Upper lobe of left lung (tissue), 6 donors: ENCODE results near the gene PFAS. TPM values are rescaled to one million over a fixed set of nuclear protein-coding genes. Genes with fewer than 3 reads are reported as not detected.

Source experiments
- ATAC-seq, 2 donors: fragments of 200-7000 bp; cut with Tn5 transposase; one replicate each; pipeline ENCODE4 v1.9.1; 2022; ENCODE audit warnings: mild to moderate bottlenecking in 2 of 2, moderate library complexity in 2 of 2; ENCODE audit not compliant: low FRiP score in 2 of 2
- DNase-seq, 2 donors: peaks; one replicate each; pipeline ENCODE4 v3.0.0-alpha.2; 2019 to 2020
- H3K27ac ChIP-seq, 4 donors: fragments of 200-600 bp; sonication (generic); one replicate each; pipeline ENCODE4 v1.5.1; 2016 to 2019
- H3K27me3 ChIP-seq, 4 donors: fragments of 200-600 bp; sonication (generic); one replicate each; pipeline ENCODE4 v1.5.1; 2017 to 2019
- H3K36me3 ChIP-seq, 4 donors: fragments of 200-600 bp; sonication (generic); one replicate each; pipeline ENCODE4 v1.5.1; 2016 to 2019
- H3K4me1 ChIP-seq, 4 donors: fragments of 200-600 bp; sonication (generic); one replicate each; pipeline ENCODE4 v1.5.1; 2018 to 2019
- H3K4me3 ChIP-seq, 4 donors: fragments of 200-600 bp; sonication (generic); one replicate each; pipeline ENCODE4 v1.5.1; 2017 to 2019; ENCODE audit warnings: mild to moderate bottlenecking in 2 of 4, moderate library complexity in 1 of 4
- H3K9me3 ChIP-seq, 4 donors: fragments of 200-600 bp; sonication (generic); one replicate each; pipeline ENCODE4 v1.5.1; 2018 to 2019
- CTCF ChIP-seq, 6 experiments: fragments of 450-650 bp in 4 of 6; fragments of 200-600 bp in 2 of 6; sonication (generic) in 2 of 6; IDR thresholded peaks; one replicate each; pipeline ENCODE4 v1.5.1; 2016 to 2019; ENCODE audit warnings: antibody characterized with exemption in 6 of 6
- EP300 ChIP-seq, 4 donors: sonication (generic); formaldehyde crosslinking; IDR thresholded peaks; one replicate each; pipeline ENCODE4 v1.5.1; 2017; ENCODE audit warnings: antibody characterized with exemption in 4 of 4, control low read depth in 2 of 4
- POLR2A ChIP-seq, 4 donors: fragments of 450-650 bp; IDR thresholded peaks; one replicate each; pipeline ENCODE4 v1.5.1; 2016 to 2017; ENCODE audit warnings: antibody characterized with exemption in 4 of 4, mild to moderate bottlenecking in 2 of 4
- POLR2AphosphoS5 ChIP-seq, 2 donors: sonication (generic); formaldehyde crosslinking; IDR thresholded peaks; one replicate each; pipeline ENCODE4 v1.5.1; 2017; ENCODE audit warnings: antibody characterized with exemption in 2 of 2
- WGBS, 2 donors: methylation state at CpG; one replicate each; pipeline ENCODE4 v1.1.5; 2017 to 2018; 5-methylcytosine and 5-hydroxymethylcytosine counted together
- total RNA-seq, 6 donors: library from RNA; depleted of rRNA in 4 of 6; stranded (reverse); fragments of >200 nt in 4 of 6; gene quantifications; one replicate each; pipeline versions ENCODE4 v1.1.0 to v1.2.1, GENCODE V29; 2016 to 2021
- donor health status: DM: no; HTN: no; CAD: no; lungs with moderate emphysema.
- donor health status: DM: no; HTN: yes; CAD: no; lungs with severe emphysema.

PFAS gene
- total RNA-seq, 6 donors from 2014 or later = 11.9 to 60.8 (median 29.5) TPM

- no peaks in the 10 kb centered on the region for H3K9me3 ChIP-seq
- 23 to 36% methylated on average over 21 to 28 of the region's 29 CpGs for WGBS, 2 donors
- DNase-seq = peak in 1 of 2 donors; percentile 31
- H3K36me3 ChIP-seq = peaks cover 0 to 33% (median 3%) of the 10 kb centered on the region in 4 donors
- no peak overlapping the region for H3K4me3 ChIP-seq
- no peak for ATAC-seq
- peaks cover 6 to 19% (median 12%) of the 10 kb centered on the region in 4 donors for H3K4me1 ChIP-seq
- peak overlapping the region in 1 of 4 donors; percentile 10 for H3K27ac ChIP-seq
- no peaks in the 10 kb centered on the region for H3K27me3 ChIP-seq
- TF ChIP-seq EP300 (IDR thresholded peaks at IDR 0.05) = no peak
- no peak for TF ChIP-seq CTCF (IDR thresholded peaks at IDR 0.05)
- TF ChIP-seq POLR2AphosphoS5 (IDR thresholded peaks at IDR 0.05) = no peak
- TF ChIP-seq POLR2A (IDR thresholded peaks at IDR 0.05) = no peak
Observed at GRCh38 chr17:8314797-8315763, 66.0 kb downstream of the PFAS start.

GRCh38 chr17:8315764-8316217, 66.7 kb downstream of the PFAS start:
- no peak overlapping the region for H3K4me3 ChIP-seq
- 37 to 62% methylated on average over 18 to 23 of the region's 26 CpGs for WGBS, 2 donors
- ATAC-seq (no peak), DNase-seq (no peak)
- no peak overlapping the region for H3K27ac ChIP-seq
- peaks cover 6 to 19% (median 12%) of the 10 kb centered on the region in 4 donors for H3K4me1 ChIP-seq
- no peak for TF ChIP-seq EP300 (IDR thresholded peaks at IDR 0.05)
- no peak for TF ChIP-seq POLR2AphosphoS5 (IDR thresholded peaks at IDR 0.05)
- TF ChIP-seq POLR2A (IDR thresholded peaks at IDR 0.05) = no peak
- no peak for TF ChIP-seq CTCF (IDR thresholded peaks at IDR 0.05)
- no peaks in the 10 kb centered on the region for H3K9me3 ChIP-seq
- no peaks in the 10 kb centered on the region for H3K27me3 ChIP-seq
- H3K36me3 ChIP-seq = peaks cover 0 to 39% (median 3%) of the 10 kb centered on the region in 4 donors

GRCh38 chr17:8318010-8318935, 69.2 kb downstream of the PFAS start:
- no peak for TF ChIP-seq POLR2A (IDR thresholded peaks at IDR 0.05)
- no peak for TF ChIP-seq CTCF (IDR thresholded peaks at IDR 0.05)
- no peak for TF ChIP-seq EP300 (IDR thresholded peaks at IDR 0.05)
- no peak for TF ChIP-seq POLR2AphosphoS5 (IDR thresholded peaks at IDR 0.05)
- no peak overlapping the region for H3K27ac ChIP-seq
- peaks cover 0 to 44% (median 3%) of the 10 kb centered on the region in 4 donors for H3K36me3 ChIP-seq
- H3K4me1 ChIP-seq = peaks cover 6 to 19% (median 12%) of the 10 kb centered on the region in 4 donors
- WGBS, 2 donors = 85% methylated on average over 21 to 22 of the region's 24 CpGs
- H3K9me3 ChIP-seq = no peaks in the 10 kb centered on the region
- ATAC-seq (no peak), DNase-seq (no peak)
- H3K4me3 ChIP-seq = no peak overlapping the region
- H3K27me3 ChIP-seq = no peaks in the 10 kb centered on the region

Other genes with a start within 250 kb of the PFAS start
- gene GUCY2D, start 246.7 kb upstream of the PFAS start, total RNA-seq = 1 to 10 TPM in 3 of 6 donors, not detected in 3; 2.6 to 5.0 (median 3.8) TPM
- gene ALOX15B, start 210.2 kb upstream of the PFAS start, total RNA-seq = 100 to 1,000 TPM in 3 of 6 donors, 10 to 100 TPM in 3; 46.2 to 177 (median 105) TPM
- gene ALOX12B, start 161.6 kb upstream of the PFAS start, total RNA-seq = not detected
- not detected for gene ALOXE3, start 130.8 kb upstream of the PFAS start, total RNA-seq
- 1 to 10 TPM in 1 of 6 donors, not detected in 5; 4.9 TPM for gene HES7, start 125.2 kb upstream of the PFAS start, total RNA-seq
- gene PER1, start 96.9 kb upstream of the PFAS start, total RNA-seq = 100 to 1,000 TPM; 112 to 358 (median 288) TPM
- gene VAMP2, start 86.3 kb upstream of the PFAS start, total RNA-seq = 10 to 100 TPM; 27.2 to 75.8 (median 49.8) TPM
- gene TMEM107, start 72.9 kb upstream of the PFAS start, total RNA-seq = 10 to 100 TPM; 11.5 to 32.5 (median 17.3) TPM
- gene BORCS6, start 59.1 kb upstream of the PFAS start, total RNA-seq = 10 to 100 TPM in 4 of 6 donors, 1 to 10 TPM in 2; 7.3 to 12.5 (median 11.1) TPM
- 1 to 10 TPM in 5 of 6 donors, not detected in 1; 1.8 to 8.1 (median 5.3) TPM for gene AURKB, start 38.7 kb upstream of the PFAS start, total RNA-seq
- gene CTC1, start 1.2 kb upstream of the PFAS start, total RNA-seq = 100 to 1,000 TPM in 1 of 6 donors, 10 to 100 TPM in 5; 19.6 to 123 (median 42.4) TPM
- 10 to 100 TPM; 19.9 to 32.4 (median 26.6) TPM for gene RANGRF, start 39.4 kb downstream of the PFAS start, total RNA-seq
- gene SLC25A35, start 46.1 kb downstream of the PFAS start, total RNA-seq = 10 to 100 TPM in 3 of 6 donors, 1 to 10 TPM in 3; 3.9 to 18.9 (median 9.5) TPM
- 100 to 1,000 TPM in 2 of 6 donors, 10 to 100 TPM in 4; 12.5 to 127 (median 30.4) TPM for gene ARHGEF15, start 61.0 kb downstream of the PFAS start, total RNA-seq
- gene ODF4, start 90.6 kb downstream of the PFAS start, total RNA-seq = not detected
- 1,000 to 10,000 TPM in 3 of 6 donors, 100 to 1,000 TPM in 3; 736 to 1,938 (median 1,066) TPM for gene RPL26, start 133.9 kb downstream of the PFAS start, total RNA-seq
- gene RNF222, start 148.5 kb downstream of the PFAS start, total RNA-seq = not detected
- 100 to 1,000 TPM in 2 of 6 donors, 10 to 100 TPM in 4; 62.3 to 138 (median 85.4) TPM for gene NDEL1, start 186.6 kb downstream of the PFAS start, total RNA-seq